NCI-H748 (cell line): Measurements from ENCODE around the gene MAFB.

Source experiments
- DNase-seq: peaks from one replicate; lab custom pipeline; 2025; ENCODE audit not compliant: unreplicated experiment; lab: John Stamatoyannopoulos, UW

Gene MAFB

DNA sequence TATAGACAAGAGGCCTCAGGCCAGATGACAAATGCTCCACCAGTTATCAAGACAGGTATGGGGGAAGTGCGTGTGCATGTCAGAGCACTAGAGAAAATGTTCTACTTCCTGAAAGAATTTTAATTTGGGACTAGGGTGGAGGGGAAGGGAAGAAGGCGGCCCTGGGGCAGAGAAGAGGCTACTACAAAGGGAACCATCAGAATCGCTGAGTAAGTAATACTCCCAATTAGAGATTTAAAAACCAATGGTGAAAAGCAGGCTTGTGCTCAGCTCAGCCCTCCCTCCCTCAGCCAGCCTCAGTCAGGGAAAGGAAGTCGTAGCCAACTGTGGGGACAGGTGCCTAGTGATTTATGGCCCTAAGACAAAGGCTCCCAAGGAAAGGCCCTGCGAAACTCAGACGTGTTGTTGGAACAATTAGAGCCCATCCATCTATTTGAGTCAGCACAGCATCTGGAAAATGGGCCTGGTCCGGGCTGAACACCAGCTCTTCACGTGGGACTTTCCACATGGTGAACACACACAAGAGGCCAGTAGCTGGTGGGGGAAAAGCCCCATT is 15.0 kb upstream of the MAFB start:
- peak; percentile 31 for DNase-seq

DNA sequence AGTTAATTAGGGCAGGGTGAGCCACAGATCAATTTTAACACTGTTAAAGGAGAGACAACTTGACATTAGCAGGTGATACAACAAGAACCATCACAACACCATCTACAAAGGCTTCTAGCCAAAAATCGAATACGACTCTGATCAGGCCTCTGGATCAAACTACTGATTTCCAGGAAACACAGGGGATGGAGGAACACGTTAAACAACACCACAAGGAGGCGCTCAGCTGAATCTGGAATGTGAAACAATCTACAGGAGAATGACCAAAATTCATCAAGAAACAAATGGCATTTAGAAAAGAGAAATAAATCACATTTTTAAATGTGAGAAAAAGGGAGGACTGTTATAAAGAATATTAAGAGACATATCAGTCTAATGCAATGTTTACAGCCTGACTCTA is 13.5 kb upstream of the MAFB start:
- no peak for DNase-seq

DNA sequence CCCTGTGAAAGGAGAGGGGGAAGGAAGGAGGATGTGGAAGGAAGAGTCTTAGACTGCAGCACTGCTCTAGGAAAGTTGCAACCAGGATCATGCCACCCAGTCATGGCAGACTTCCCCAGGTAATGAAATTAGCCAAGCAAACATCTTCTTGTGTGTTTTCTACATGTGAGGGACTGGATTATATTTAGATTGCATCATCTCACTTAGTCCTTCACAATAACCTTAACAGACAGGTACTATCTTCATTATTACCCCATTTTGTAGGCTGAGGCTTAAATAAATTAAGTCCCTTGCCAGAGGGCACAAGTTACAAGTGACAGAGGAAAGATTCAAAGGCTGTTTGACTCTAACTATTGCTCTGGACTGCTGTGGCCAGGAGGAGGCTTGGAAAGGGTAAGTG is 9.7 kb upstream of the MAFB start:
- DNase-seq: no peak

DNA sequence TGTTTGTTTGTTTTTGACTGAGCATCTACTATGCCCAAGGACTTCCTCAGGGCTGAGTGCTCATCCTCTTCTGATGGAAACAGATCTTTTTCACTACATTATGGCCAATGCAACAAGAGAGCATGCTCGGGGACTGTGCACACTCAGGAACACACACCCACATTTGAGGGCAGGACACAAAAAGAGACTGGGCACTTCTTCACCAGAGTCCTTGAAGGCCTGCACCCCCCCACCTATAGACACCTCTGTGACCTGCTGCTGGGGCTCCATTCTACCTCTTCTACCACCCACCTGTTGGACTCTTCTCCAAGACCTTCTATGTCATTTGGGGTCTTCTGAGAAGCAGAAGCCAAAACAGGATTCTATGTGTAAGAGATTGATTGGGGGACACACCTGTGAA is 9.2 kb upstream of the MAFB start:
- DNase-seq: no peak

DNA sequence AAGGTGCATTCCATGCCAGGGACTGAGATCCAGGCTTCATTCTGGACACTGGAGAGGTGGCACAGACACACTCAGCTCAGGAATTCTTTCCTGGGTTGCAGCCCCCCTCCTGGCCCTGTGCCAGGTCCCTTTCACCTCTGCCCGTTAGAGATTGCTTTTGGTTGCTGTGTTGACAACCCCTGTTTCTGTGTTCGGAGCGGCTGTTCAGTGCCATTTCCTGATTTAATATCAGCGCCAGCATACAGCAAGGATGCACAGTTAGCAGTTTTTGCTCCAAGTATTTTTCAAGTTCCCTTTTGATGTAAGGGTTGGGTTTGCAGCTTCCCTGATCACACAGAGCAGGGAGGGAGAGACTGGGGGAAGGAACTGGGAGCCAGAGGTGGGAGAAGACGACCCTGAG is 8.5 kb upstream of the MAFB start:
- no peak for DNase-seq

DNA sequence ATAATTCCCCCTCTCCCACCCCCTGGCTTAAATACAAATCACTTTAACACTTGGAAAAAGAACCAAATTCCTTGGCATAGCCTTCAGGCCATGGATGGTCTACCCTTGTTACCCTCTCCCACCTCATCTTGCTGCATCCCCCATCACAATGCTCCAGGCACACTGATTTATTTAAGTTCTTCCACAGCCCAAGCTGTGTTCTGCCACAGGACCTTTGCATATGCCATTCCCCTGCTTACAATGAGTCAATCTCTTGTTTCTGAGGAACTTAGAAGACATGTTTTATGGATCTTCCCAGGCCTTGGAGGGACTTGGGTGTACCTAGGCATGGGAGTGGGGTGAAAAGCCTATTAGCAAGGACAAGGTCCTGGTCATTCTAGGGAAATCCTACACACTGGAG is 6.2 kb upstream of the MAFB start:
- no peak for DNase-seq

DNA sequence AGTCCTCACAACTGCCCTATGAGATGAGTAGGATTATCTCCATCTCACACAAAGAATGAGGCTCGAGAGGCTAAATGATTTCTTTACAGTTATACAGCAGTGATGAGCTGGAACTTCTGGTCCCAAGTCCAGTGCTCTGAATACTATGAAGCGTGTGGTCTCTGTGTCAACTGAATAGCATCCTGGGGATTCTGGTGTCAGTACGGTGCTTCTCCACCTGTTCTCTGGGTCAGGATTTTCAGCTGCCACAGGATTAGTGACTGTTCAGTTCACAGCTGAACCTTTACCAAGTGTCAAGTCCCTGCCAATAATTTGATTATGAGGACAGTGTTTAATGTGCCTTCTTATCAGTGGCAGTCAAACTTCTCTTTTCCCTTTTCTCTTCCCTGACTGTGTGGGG is 5.2 kb upstream of the MAFB start:
- DNase-seq: no peak

DNA sequence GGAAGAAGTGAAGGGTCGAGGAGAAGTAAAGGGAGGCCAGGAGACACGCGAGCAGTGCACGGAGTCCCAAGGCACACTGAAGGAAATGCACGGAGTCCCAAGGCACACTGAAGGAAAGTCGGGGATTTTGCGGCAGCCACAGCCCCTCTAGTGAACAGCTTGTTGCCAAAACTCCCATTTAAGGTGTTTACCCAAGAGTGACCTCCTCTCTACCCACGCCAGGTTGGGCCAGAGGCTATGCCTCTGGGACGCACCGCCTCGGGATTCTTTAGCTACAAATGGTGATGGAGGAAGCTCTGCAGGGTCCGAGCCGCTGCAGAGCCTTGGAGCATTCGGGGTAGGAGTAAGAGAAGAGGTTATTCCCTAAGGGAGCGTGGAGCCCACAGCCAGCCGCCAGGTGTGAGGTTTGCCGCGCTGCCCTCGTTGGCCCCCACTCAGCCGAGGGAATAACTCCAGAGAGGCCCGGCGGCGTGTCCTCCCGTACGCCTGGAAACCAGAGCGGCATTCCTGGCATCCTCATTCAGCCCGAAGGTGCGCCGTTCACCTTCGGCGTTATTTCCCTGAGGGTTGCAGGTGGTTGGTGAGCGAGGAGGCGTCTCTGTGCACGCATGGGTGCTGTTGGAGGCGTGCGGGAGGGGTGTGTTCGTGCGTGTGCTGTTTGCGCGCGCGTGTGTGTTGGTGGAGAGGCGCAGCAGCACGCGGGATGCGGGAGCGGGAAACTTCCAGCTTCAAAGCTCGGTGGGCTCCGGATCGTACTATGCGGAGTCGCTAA is 3.4 kb upstream of the MAFB start:
- no peak for DNase-seq

DNA sequence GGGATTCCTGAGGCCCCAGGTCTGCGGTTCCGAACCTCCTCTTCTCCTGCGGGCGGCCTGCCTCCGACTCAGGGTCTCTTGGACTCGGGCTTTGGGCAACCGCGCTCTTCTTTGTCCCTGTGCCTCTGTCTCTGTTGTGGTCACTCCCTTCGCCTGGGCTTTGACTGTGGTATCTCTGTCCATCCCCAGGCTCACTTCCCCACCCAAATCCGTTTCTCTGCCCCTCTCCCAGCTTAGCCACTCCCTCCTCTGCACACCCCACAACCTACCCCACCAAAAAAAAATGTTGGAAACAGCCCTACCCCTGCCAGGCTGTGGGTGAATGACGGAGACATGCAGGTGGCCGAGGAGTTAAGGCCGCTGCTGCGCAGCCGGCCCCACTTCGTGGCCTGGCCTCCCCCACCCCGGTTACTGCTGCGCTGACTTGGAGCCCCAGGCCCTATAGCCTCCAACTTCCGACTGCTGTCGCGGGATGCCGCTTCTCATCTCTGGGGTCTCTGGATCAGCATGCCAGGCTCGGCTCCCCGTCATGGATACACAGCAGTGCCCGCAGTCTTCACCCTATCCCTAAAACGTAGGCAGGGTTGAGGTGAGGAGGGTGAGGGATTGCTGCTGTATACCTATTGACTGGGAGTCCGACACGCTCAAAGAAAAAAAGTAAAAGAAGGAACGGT is 2.7 kb upstream of the MAFB start:
- no peak for DNase-seq

DNA sequence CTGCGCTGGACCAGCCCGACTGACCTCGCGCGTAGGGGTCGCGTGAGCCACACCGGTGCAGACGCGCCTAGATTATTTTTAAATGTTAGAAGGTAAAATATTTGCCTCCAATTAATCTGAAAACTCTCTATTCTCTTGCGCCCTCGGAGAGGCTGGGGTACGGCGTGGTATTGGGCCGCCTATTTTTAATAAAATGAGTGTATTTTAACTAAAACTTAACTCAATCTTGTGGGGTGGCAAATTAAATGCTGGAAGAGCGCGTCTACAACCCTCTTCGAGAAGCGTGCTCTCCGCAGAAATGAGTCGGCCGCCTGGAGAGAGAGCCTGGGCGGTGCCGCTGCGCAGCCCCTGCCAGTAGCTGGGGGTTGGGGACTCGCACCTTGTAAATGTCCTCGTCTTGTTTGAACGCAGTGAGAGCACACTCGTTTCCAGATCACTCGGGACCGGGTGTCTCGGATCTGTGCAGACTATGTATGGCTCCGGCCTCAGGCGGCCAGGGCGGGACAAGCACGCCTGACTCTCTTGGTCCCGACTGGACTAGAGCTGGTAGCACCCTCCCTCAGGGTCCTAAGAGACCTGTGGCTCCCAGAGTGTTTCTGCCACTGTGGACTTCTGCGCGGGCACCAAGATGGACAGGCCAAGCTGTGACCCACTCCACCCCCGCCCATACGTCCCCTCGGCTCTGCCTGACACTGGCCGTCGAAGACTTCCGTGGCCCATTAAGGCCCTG is 2.0 kb upstream of the MAFB start:
- DNase-seq: no peak

DNA sequence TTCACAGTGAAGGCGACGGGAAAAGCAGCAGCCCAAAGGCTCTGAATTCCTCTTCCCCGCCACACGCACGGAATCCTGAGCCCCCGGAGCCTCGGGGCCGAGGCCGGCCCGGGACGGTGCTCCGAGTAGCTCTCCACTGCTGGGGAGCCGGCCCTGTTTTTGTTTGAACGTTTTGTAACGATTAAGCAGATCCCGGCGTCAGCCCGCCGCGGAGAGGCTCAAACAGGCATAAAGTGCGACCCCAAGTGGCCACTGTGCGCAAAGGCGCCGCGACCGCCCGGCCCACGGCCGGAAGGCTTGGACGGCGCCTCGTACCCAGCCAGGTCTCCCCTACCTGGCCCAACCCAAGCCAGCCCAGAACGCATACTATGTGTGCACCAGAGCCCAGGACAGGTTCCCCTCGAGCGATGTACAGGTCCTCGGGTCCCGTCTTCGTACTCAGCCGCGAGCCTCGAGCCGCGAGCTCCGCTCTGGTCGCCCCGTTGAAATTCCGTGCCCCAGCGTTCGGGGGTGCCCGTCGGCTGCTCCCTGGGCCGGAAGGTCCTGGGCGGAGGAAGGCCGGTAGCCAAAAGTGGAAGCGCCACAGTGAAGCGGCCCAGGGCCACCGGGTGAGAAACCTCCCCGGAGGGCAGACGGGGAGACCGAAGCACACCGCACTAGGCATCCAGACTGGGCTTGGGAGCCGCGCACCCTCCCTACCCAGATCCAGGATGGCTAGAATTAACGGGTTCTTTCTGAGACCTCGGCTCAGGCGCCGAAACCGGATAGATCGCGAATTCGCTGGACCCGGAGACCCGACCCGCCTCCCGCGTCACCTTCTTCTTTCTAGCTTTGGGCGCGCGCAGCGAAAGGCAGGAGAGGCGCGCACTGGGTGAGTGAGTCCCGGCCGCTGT is 1.2 kb upstream of the MAFB start:
- peak; percentile 88 for DNase-seq

DNA sequence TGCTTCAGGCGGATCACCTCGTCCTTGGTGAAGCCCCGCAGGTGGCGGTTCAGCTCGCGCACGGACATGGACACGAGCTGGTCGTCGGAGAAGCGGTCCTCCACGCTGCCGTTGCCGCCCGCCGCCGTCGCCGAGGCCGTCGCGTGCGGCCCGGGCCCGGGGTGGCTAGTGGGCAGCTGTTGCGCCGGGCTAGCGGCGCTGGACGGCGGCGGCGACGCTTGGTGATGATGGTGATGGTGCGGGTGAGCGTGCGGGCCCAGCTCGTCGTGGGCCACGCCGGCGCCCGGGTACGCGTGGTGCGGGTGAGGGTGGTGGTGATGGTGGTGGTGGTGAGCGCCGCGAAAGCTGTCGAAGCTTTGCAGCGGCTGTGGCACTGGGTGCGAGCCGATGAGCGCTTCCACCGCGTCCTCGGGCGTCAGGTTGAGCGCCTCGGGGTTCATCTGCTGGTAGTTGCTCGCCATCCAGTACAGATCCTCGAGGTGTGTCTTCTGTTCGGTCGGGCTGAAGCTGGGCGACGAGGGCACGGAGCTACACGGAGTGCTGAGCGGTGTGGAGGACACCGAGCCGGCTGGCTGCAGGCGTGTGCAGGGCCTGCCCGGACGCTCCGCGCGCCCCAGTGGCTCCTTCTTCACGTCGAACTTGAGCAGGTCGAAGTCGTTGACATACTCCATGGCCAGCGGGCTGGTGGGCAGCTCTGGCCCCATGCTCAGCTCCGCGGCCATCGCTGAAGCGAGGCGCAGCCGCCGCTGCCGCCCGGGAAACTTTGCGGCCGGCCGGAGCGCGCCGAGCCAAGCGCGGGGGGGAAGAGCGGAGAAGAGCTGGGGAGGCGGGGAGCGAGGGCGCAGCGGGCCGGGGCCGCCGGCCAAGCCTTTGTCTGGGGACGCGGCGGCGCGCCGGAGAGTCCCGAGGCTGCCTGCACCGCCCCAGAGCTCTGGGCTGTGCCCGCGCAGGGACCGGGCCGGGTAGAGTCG is 622 bp downstream of the MAFB start:
- DNase-seq: peak; percentile 70

DNA sequence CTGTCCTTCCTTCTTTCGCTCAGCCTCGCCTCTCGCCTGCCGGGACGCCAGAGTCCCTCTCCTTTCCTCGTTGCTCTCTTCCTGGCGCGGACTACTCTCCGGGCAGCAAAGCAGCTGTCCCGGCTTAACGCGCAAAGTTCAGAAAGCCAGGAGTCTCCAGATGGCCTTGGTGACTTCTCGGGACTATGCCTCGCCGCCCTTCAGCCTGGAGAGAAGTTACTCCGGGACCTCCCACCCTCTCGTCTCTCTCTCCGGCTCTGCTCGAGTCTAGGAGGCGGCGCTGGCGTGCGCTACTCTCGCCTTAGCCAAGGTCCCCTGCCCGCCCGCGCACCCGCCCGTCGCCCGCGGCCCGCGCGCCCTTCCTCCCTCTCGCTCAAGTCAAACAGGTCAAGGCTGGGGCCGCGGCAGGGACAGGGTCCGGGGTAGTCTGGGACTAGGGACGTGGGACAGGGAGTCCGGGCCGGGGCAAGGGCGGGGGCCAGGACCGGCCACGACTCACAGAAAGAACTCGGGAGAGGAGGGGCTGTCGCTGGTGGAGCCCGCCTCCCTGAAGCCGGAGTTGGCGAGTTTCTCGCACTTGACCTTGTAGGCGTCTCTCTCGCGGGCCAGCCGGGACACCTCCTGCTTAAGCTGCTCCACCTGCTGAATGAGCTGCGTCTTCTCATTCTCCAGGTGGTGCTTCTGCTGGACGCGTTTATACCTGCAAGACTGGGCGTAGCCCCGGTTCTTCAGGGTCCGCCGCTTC is 1.5 kb downstream of the MAFB start:
- peak; percentile 61 for DNase-seq

DNA sequence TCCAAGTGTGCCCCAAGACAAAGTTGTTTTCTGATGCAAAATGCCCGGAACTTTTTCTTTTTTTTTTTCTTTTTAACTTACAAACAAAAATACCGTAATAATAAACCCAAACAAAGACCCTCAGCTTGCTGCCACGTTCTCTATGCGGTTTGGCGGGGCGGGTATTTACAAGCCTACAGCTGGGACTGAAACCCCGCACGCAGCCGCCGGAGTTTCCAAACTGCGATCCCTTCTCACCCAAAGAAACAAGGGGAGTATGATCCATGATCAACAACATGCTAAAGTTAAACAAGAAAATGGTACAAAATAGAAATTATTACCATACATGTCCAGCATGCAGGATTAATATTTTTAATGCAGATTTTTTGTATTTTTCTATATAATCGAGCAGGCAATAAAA is 2.1 kb downstream of the MAFB start:
- no peak for DNase-seq

DNA sequence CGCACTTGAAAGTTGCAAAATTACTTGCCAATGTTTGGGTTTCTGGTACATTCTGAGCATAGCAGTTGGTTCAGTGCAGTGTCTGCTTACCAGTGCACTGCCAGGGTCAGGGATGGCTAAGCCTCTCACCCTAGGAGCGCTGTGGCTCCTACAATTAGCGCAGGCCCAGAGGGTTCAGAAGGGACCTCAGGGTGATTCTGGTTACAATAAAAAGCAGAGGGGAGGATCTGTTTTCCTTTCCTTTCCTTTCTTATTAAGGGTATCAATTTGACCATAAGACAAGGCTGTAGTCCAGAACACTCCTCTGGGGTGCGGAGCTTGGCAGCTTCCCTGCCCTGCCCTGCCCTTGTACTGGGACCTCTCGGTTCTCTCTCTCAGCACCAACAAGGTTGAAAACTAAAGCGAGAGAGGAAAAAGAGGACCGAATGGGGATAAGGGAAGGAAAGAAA is 2.6 kb downstream of the MAFB start:
- no peak for DNase-seq

DNA sequence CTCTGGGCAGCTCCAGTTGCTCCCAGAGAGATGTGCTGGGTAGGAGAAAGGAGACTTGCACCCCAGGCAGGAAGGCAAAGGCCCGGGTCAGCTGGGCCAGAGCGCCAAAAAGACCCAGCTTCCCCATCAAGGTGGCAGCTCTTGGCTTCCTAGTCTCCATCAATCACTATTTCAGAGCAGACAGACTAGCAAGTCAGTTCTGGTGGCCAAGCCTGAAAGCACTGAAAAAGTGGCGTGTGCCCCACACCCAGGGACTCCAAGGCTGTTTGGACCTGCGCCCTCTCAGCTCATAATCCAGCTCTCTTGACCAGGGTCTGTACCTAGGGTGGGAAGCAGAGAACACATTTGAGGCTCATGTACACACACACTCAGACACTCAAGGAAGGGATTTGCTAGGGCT is 3.7 kb downstream of the MAFB start:
- no peak for DNase-seq

DNA sequence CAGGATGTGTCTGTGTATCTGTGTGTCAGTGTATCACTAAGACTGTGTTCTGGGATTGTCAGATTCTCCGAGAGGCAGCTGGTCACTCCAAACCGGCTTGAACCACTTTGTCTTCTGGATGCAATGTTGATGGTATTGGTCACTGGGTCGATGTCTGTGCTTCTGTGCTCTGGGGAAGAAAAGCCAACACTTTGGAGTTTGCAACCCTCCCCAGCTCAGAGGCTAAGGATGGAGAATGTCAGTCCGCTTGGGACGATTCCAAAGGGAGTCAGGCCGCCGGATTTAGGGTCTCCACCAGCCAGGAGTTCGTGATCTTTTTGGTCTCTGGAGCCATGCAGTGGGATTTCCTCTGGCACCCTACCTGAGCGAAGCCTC is 5.2 kb downstream of the MAFB start:
- no peak for DNase-seq

DNA sequence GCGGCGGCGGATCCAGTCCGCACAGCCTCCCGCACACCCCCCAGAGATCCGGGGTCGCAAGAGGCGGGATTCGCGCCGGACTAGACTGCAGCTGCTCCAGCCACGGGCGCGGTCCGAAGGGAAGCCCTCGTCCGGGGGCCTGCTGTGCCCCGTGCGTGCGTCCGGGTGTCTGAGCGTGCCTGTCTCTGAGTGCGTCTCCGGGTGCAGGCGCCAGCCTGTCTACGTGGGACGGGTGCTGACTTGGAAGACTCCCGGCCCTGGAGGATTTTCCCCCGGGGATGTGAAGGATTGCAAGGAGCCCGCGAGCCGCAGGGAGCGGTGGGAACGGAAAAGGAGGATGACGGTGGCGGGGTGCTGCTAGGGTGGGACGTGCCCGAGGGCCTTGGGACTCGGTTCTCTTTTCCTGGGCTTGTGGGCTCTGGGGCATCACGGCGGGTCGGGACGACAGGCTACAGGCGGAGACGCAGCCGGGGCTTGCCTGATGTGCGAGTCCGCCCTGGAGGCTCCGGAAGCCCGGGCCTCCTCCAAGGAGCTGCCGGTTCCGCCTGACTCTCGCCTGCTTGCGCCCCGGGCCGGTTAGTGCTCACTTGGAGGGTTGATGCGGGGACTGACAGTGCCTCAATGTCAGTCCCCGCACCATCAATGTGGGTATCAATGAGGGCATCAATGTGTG is 5.7 kb downstream of the MAFB start:
- DNase-seq: no peak
